ENCODE results near the gene EVA1A.

EVA1A gene

DNA sequence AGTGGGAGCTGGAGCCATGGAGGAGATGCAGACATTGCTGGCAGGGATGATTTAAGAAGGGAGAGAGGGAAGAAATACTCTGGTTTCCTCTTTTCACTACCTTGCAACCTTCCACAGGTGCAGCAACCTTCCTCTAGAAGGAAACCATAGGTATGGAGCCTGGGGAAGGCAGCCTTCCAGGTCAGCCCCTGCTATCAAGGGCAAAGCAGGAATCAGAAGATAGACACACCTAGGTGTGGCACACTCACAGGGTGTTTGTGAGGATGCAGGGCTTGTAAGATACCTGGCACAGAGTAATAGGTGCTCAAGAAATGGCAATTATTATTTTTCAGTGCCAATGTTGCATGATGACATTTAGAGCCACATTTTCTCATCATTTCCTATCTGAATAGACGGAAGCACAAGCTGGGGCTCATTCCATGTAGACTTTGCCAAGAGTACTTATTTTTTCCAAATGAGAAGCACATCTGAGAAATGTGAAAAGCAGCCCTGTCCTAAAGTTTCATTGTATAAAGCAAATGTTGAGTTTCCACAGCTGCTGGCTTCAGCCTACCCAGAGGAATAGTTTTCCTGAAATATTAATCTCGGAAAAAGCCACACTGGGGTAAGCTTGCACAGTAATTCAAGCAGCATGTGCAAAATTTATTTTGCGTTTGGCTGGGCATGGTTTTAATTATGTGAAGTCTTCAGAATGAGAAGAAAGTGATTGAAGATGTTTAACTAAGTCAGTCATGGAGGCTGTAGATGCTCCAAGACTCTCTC, 20.6 kb downstream of the EVA1A start:
- Histone ChIP-seq H3K79me2 (ENCODE audit: insufficient read depth, low read length) (no peaks in the 10 kb centered on the region), H3F3A (ENCODE audit: low read depth) (no peaks in the 10 kb centered on the region), H3K9ac (ENCODE audit: low read depth, low read length, poor library complexity, severe bottlenecking) (no peak overlapping the region), H3K4me3 (ENCODE audit: low read length, poor library complexity, severe bottlenecking) (no peak overlapping the region), H3K36me3 (ENCODE audit: insufficient read depth, low read length) (no peaks in the 10 kb centered on the region), H2AFZ (ENCODE audit: low read length) (no peak overlapping the region), H3K4me2 (ENCODE audit: low read depth, low read length, poor library complexity, severe bottlenecking) (no peak overlapping the region), H4K20me1 (ENCODE audit: insufficient read depth, low read length, poor library complexity, severe bottlenecking) (no peaks in the 10 kb centered on the region), H3K9me2 (replicated peaks; ENCODE audit: low read depth, low read length) (no peaks in the 10 kb centered on the region), H3K27me3 (ENCODE audit: insufficient read depth, low read length, poor library complexity, severe bottlenecking) (no peaks in the 10 kb centered on the region), H3K9me3 (ENCODE audit: insufficient read depth, low read depth, low read length) (no peaks in the 10 kb centered on the region), H3K4me1 (ENCODE audit: insufficient read depth, low read length, poor library complexity, severe bottlenecking) (no peaks in the 10 kb centered on the region)
- TF ChIP-seq, protein P1, sequence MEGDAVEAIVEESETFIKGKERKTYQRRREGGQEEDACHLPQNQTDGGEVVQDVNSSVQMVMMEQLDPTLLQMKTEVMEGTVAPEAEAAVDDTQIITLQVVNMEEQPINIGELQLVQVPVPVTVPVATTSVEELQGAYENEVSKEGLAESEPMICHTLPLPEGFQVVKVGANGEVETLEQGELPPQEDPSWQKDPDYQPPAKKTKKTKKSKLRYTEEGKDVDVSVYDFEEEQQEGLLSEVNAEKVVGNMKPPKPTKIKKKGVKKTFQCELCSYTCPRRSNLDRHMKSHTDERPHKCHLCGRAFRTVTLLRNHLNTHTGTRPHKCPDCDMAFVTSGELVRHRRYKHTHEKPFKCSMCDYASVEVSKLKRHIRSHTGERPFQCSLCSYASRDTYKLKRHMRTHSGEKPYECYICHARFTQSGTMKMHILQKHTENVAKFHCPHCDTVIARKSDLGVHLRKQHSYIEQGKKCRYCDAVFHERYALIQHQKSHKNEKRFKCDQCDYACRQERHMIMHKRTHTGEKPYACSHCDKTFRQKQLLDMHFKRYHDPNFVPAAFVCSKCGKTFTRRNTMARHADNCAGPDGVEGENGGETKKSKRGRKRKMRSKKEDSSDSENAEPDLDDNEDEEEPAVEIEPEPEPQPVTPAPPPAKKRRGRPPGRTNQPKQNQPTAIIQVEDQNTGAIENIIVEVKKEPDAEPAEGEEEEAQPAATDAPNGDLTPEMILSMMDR (conservative IDR thresholded peaks at IDR 0.05; ENCODE audit: low read length): no peak
- TF ChIP-seq EZH2phosphoT487 (IDR thresholded peaks at IDR 0.05; ENCODE audit: borderline replicate concordance): no peak

DNA sequence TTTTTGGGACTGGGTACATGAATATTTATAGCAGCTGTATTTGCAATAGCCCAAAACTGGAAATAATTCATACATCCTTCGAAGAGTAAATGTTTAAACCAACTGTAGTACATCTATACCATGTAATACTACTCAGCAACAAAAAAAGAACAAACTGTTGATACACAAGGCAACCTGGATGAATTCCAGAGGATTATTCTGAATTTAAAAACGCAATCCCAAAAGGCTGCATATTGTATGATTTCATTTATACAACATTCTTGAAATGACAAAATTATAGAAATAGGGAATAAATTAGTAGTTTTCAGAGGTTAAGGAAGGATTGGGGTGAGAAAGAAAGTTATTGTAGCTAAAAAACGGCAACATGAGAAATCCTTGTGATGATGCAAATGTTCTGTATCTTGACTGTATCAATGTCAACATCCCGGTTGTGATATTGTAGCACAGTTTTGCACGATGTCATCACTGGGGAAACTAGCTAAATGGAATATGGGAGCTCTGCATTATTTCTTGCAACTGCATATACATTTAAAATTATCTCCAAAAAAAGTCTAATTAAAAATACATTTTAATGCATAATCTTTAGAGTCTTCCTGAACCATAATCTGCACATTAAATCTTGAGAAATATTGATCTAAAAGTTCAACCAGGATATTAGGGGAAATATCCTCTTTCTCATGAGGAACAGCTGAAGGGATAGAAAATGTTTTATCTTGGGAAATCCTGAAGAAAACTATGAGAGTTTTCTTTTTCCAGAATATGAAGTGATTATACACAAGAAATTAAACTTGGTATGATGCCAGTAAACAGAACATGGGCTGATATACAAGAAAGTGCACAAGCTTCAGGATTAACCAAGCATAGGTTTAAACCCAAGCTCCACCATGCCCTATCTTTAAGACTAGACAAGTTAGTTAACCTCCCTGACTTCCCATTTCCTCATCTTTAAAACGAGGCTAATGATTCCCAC, 21.9 kb downstream of the EVA1A start:
- H3K9ac ChIP-seq (ENCODE audit: low read depth, low read length, poor library complexity, severe bottlenecking): no peak overlapping the region
- H3K36me3 ChIP-seq (ENCODE audit: insufficient read depth, low read length): no peaks in the 10 kb centered on the region
- no peaks in the 10 kb centered on the region for H4K20me1 ChIP-seq (ENCODE audit: insufficient read depth, low read length, poor library complexity, severe bottlenecking)
- H3K4me2 ChIP-seq (ENCODE audit: low read depth, low read length, poor library complexity, severe bottlenecking): no peak overlapping the region
- H3K9me2 ChIP-seq (replicated peaks; ENCODE audit: low read depth, low read length): no peaks in the 10 kb centered on the region
- no peaks in the 10 kb centered on the region for H3K9me3 ChIP-seq (ENCODE audit: insufficient read depth, low read depth, low read length)
- no peak overlapping the region for H2AFZ ChIP-seq (ENCODE audit: low read length)
- no peaks in the 10 kb centered on the region for H3K27me3 ChIP-seq (ENCODE audit: insufficient read depth, low read length, poor library complexity, severe bottlenecking)
- H3F3A ChIP-seq (ENCODE audit: low read depth): no peaks in the 10 kb centered on the region
- H3K4me1 ChIP-seq (ENCODE audit: insufficient read depth, low read length, poor library complexity, severe bottlenecking): no peaks in the 10 kb centered on the region
- H3K79me2 ChIP-seq (ENCODE audit: insufficient read depth, low read length): no peaks in the 10 kb centered on the region
- no peak overlapping the region for H3K4me3 ChIP-seq (ENCODE audit: low read length, poor library complexity, severe bottlenecking)
- TF ChIP-seq, protein P1 (conservative IDR thresholded peaks at IDR 0.05; ENCODE audit: low read length): no peak
- TF ChIP-seq EZH2phosphoT487 (IDR thresholded peaks at IDR 0.05; ENCODE audit: borderline replicate concordance): no peak

DNA sequence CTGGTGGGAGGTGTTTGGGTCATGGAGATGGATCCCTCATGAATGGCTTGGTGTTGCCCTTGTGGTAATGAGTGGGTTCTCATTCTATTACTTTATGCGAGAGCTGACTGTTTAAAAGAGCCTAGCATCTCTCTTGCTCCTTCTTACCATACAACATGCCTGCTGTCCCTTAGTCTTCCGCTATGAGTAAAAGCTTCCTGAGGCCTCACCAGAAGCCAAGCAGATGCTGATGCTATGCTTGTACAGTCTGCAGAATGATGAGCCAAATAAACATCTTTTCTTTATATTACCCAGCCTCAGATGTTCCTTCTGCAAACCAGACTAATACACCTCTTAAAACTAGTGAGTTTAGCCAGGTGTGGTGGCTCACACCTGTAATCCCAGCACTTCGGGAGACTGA, 23.1 kb downstream of the EVA1A start:
- no peaks in the 10 kb centered on the region for H3K79me2 ChIP-seq (ENCODE audit: insufficient read depth, low read length)

More for the DNA sequence above, 23.1 kb downstream of the EVA1A start:
- TF ChIP-seq, protein P1 (conservative IDR thresholded peaks at IDR 0.05; ENCODE audit: low read length): no peak
- TF ChIP-seq EZH2phosphoT487 (IDR thresholded peaks at IDR 0.05; ENCODE audit: borderline replicate concordance): no peak
- H3K9me3 ChIP-seq (ENCODE audit: insufficient read depth, low read depth, low read length): no peaks in the 10 kb centered on the region
- no peaks in the 10 kb centered on the region for H3F3A ChIP-seq (ENCODE audit: low read depth)
- no peaks in the 10 kb centered on the region for H3K36me3 ChIP-seq (ENCODE audit: insufficient read depth, low read length)
- H3K4me1 ChIP-seq (ENCODE audit: insufficient read depth, low read length, poor library complexity, severe bottlenecking): no peaks in the 10 kb centered on the region
- H3K4me2 ChIP-seq (ENCODE audit: low read depth, low read length, poor library complexity, severe bottlenecking): no peak overlapping the region
- H3K9me2 ChIP-seq (replicated peaks; ENCODE audit: low read depth, low read length): no peaks in the 10 kb centered on the region
- no peak overlapping the region for H2AFZ ChIP-seq (ENCODE audit: low read length)
- no peak overlapping the region for H3K4me3 ChIP-seq (ENCODE audit: low read length, poor library complexity, severe bottlenecking)
- H3K9ac ChIP-seq (ENCODE audit: low read depth, low read length, poor library complexity, severe bottlenecking): no peak overlapping the region
- H4K20me1 ChIP-seq (ENCODE audit: insufficient read depth, low read length, poor library complexity, severe bottlenecking): no peaks in the 10 kb centered on the region
- no peaks in the 10 kb centered on the region for H3K27me3 ChIP-seq (ENCODE audit: insufficient read depth, low read length, poor library complexity, severe bottlenecking)
